K562 (cell line): ENCODE data around the gene ZNF566. TPM values are rescaled to one million over a fixed set of nuclear protein-coding genes. Genes with fewer than 3 reads are reported as not detected.

Source experiments
- AFF4 ChIP-seq: sonication (generic); formaldehyde crosslinking; IDR thresholded peaks from 2 replicates; pipeline ENCODE4 v1.8.0; 2023; ENCODE audit warnings: mild to moderate bottlenecking, missing genetic modification reagents
- DACH1 ChIP-seq: fragments of 450-650 bp; IDR thresholded peaks from 2 replicates; pipeline ENCODE4 v1.6.1; 2018; ENCODE audit not compliant: partially characterized antibody
- DPF2 ChIP-seq: fragments of 450-650 bp; IDR thresholded peaks from 2 replicates; pipeline ENCODE4 v1.6.1; 2016
- E2F8 ChIP-seq: fragments of 450-650 bp; IDR thresholded peaks from 2 replicates; pipeline ENCODE4 v1.7.1; 2018; ENCODE audit warnings: mild to moderate bottlenecking, low read depth; ENCODE audit not compliant: partially characterized antibody
- GATAD2A ChIP-seq: fragments of 450-650 bp; IDR thresholded peaks from 2 replicates; pipeline ENCODE4 v1.6.1; 2017
- GTF2A2 ChIP-seq: IDR thresholded peaks from 2 replicates; pipeline ENCODE4 v1.6.1; 2016; ENCODE audit warnings: mild to moderate bottlenecking, missing genetic modification characterization, missing compliant biosample characterization
- HOXB6 ChIP-seq: fragments of 250-450 bp; sonication (Bioruptor Pico); IDR thresholded peaks from 2 replicates; pipeline ENCODE4 v1.5.1; 2022; ENCODE audit warnings: mild to moderate bottlenecking, borderline replicate concordance
- IFI16 ChIP-seq: fragments of 250-450 bp; sonication (Bioruptor Pico); IDR thresholded peaks from 2 replicates; pipeline ENCODE4 v2.1.2; 2022; ENCODE audit warnings: mild to moderate bottlenecking, inconsistent platforms
- MTF1 ChIP-seq: fragments of 250-450 bp; sonication (Bioruptor Pico); IDR thresholded peaks from 2 replicates; pipeline ENCODE4 v1.9.0; 2021; ENCODE audit warnings: moderate library complexity, mild to moderate bottlenecking, inconsistent platforms, borderline replicate concordance
- RFX5 ChIP-seq: IDR thresholded peaks from 2 replicates; pipeline ENCODE4 v1.6.1; 2011; ENCODE audit warnings: low read depth, mild to moderate bottlenecking, improper control_type of control experiment, low read length
- TAF15 ChIP-seq: fragments of 200-400 bp; formaldehyde crosslinking; IDR thresholded peaks from 2 replicates; pipeline ENCODE4 v1.6.1; 2017; ENCODE audit warnings: mild to moderate bottlenecking, low read depth, low read length, moderate library complexity
- YY1 ChIP-seq, 3 experiments: IDR thresholded peaks; 2 replicates each; pipeline ENCODE4 v1.6.1; 2011; ENCODE audit warnings: low read length in 2 of 3, mild to moderate bottlenecking in 2 of 3, moderate library complexity in 2 of 3, borderline replicate concordance in 1 of 3, control low read depth in 1 of 3, low read depth in 1 of 3; ENCODE audit not compliant: insufficient read depth in 3 of 3, insufficient replicate concordance in 2 of 3, control insufficient read depth in 1 of 3, insufficient read length in 1 of 3; ENCODE audit errors: extremely low read depth in 1 of 3
- ZBED1 ChIP-seq: IDR thresholded peaks from 2 replicates; pipeline ENCODE4 v1.6.1; 2014
- ZBTB9 ChIP-seq: fragments of 450-650 bp; formaldehyde crosslinking; IDR thresholded peaks from 2 replicates; pipeline ENCODE4 v1.4.0; 2020; ENCODE audit warnings: mild to moderate bottlenecking, moderate library complexity
- ZEB2 ChIP-seq: fragments of 450-650 bp; IDR thresholded peaks from 2 replicates; pipeline ENCODE4 v1.6.1; 2016
- ZNF274 ChIP-seq: IDR thresholded peaks from 2 replicates; pipeline ENCODE4 v1.6.1; 2011; ENCODE audit warnings: low read depth, mild to moderate bottlenecking, low read length, moderate library complexity, borderline replicate concordance
- ZNF347 ChIP-seq: fragments of 450-650 bp; formaldehyde crosslinking; IDR thresholded peaks from 2 replicates; pipeline ENCODE4 v1.4.0; 2020; ENCODE audit warnings: low read depth, mild to moderate bottlenecking, moderate library complexity
- ZNF444 ChIP-seq: fragments of 250-450 bp; sonication (Bioruptor Pico); IDR thresholded peaks from 2 replicates; pipeline ENCODE4 v1.4.0; 2020; ENCODE audit warnings: mild to moderate bottlenecking, moderate library complexity
- ZNF586 ChIP-seq: fragments of 450-650 bp; formaldehyde crosslinking; conservative IDR thresholded peaks from 2 replicates; pipeline ENCODE4 v1.4.0; 2020; ENCODE audit warnings: mild to moderate bottlenecking, moderate library complexity
- polyA plus RNA-seq, 8 experiments: library from polyadenylated mRNA; depleted of rRNA in 4 of 8; stranded (reverse) in 5 of 8; unstranded in 3 of 8; fragments of >200 nt; fragmentation: Nextera tagmentation in 2 of 8; fragmentation: Illumina TruSeq in 1 of 8; extraction: Ambion mirVana in 2 of 8; extraction: Trizol in 1 of 8; gene quantifications; 2 replicates each; pipeline versions ENCODE4 v1.2.1 to v1.2.3, GENCODE V29; 2011 to 2014; ENCODE audit warnings: inconsistent platforms in 1 of 8, missing spikeins in 1 of 8
- total RNA-seq, 7 experiments: library from RNA; depleted of rRNA in 6 of 7; stranded (reverse); fragments of >200 nt in 6 of 7; fragmentation: Illumina TruSeq in 2 of 7; extraction: Trizol in 2 of 7; gene quantifications; 2 replicates each; pipeline versions ENCODE4 v1.2.1 to v1.2.3, GENCODE V29; 2011 to 2021; ENCODE audit warnings: low replicate concordance in 1 of 7

ZNF566 gene
- total and polyA plus RNA-seq, 9 of the 15 experiments (the other 6 are each of a cell fraction or from before 2014, with no cell fraction given): 5.5 to 11.4 (median 9.7) TPM

GRCh38 chr19:36528194-36528920, 39.0 kb upstream of the ZNF566 start, which contains the start of gene ZNF260 (continued):
- TF ChIP-seq RFX5 (no peak), MTF1 (no peak), GATAD2A (no peak), ZNF274 (no peak), ZNF586 (no peak), DPF2 (no peak), ZNF444 (no peak), AFF4 (CRISPR knock-in tag) (peak; percentile 76; the same call in 1 of the 2 replicates), HOXB6 (CRISPR knock-in tag) (no peak), E2F8 (peak; percentile 68), ZNF347 (CRISPR knock-in tag) (no peak), ZBTB9 (CRISPR knock-in tag) (no peak), TAF15 (no peak), YY1 (IDR thresholded peaks at IDR 0.05; ENCODE audit: borderline replicate concordance in 1 of 3, control insufficient read depth in 1 of 3, extremely low read depth in 1 of 3, insufficient read depth in 3 of 3, insufficient read length in 1 of 3, insufficient replicate concordance in 2 of 3, low read depth in 1 of 3, low read length in 2 of 3) (peak; percentile 91 to 97 (median 92)), ZBED1 (no peak), GTF2A2 (tag) (no peak), ZEB2 (peak; percentile 57; the same call in 1 of the 2 replicates), IFI16 (CRISPR knock-in tag) (no peak), DACH1 (no peak)
